Suprapubic skin (tissue), 4 donors: ENCODE measurements around the gene IMMP2L. TPM values are rescaled to one million over a fixed set of nuclear protein-coding genes. Genes with fewer than 3 reads are reported as not detected.

Experiments used
- DNase-seq, 2 donors: peaks; one replicate each; pipeline ENCODE4 v3.0.0-alpha.2; 2019; ENCODE audit warnings: low spot score in 2 of 2
- H3K27ac ChIP-seq: fragments of 200-600 bp; sonication (generic); one replicate; pipeline ENCODE4 v1.5.1; 2019
- H3K27me3 ChIP-seq: fragments of 200-600 bp; sonication (generic); one replicate; pipeline ENCODE4 v1.5.1; 2019
- H3K36me3 ChIP-seq: fragments of 200-600 bp; sonication (generic); one replicate; pipeline ENCODE4 v1.5.1; 2019
- H3K4me1 ChIP-seq: fragments of 200-600 bp; sonication (generic); one replicate; pipeline ENCODE4 v1.5.1; 2019
- H3K4me3 ChIP-seq: fragments of 200-600 bp; sonication (generic); one replicate; pipeline ENCODE4 v1.5.1; 2019; ENCODE audit warnings: mild to moderate bottlenecking
- H3K9me3 ChIP-seq: fragments of 200-600 bp; sonication (generic); one replicate; pipeline ENCODE4 v1.5.1; 2019
- EP300 ChIP-seq: sonication (generic); formaldehyde crosslinking; IDR thresholded peaks from one replicate; pipeline ENCODE4 v1.6.1; 2017; ENCODE audit warnings: antibody characterized with exemption
- POLR2A ChIP-seq, 2 donors: fragments of 450-650 bp; IDR thresholded peaks; one replicate each; pipeline ENCODE4 v1.6.1; 2017; ENCODE audit warnings: antibody characterized with exemption in 2 of 2, mild to moderate bottlenecking in 2 of 2, moderate library complexity in 2 of 2
- POLR2AphosphoS5 ChIP-seq, 3 donors: sonication (generic); formaldehyde crosslinking; IDR thresholded peaks; one replicate each; pipeline ENCODE4 v1.6.1; 2017; ENCODE audit warnings: antibody characterized with exemption in 3 of 3
- WGBS: methylation state at CpG from one replicate; pipeline ENCODE4 v1.1.5; 2018; 5-methylcytosine and 5-hydroxymethylcytosine counted together
- total RNA-seq, 4 donors: library from RNA; depleted of rRNA; stranded (reverse); fragments of >200 nt; gene quantifications; one replicate each; pipeline ENCODE4 v1.1.0, GENCODE V29; 2016
- TF ChIP-seq, protein P1 (sequence below), 2 donors: fragments of 200-600 bp in 1 of 2; fragments of 450-650 bp in 1 of 2; sonication (generic) in 1 of 2; IDR thresholded peaks; one replicate each; pipeline ENCODE4 v1.5.1; 2016 to 2019; ENCODE audit warnings: antibody characterized with exemption in 2 of 2, mild to moderate bottlenecking in 1 of 2, moderate library complexity in 1 of 2

Gene IMMP2L
- total RNA-seq, 4 donors from 2014 or later = 10.6 to 20.6 (median 14.6) TPM

DNA sequence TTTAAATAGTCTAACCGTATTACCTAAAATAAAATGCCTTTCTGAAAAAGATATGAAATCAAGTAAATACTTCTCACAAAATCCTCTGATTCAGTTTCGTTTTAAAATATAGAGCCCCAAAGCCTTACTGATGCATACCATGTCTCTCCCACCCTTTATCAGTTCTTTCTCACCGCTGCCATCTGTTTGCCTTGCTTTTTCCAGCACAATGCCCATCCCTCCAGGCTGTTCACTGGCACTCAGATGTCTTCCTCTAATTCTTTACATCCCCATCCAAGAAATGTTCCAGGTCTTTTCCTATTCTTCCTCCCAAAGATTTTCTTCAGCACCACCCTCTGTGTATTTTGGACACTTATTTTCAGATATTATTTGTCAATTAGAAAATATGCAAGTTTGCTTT is 587.9 kb downstream of the IMMP2L start:
- Histone ChIP-seq H3K4me1 (no peaks in the 10 kb centered on the region), H3K9me3 (no peaks in the 10 kb centered on the region), H3K36me3 (no peaks in the 10 kb centered on the region), H3K4me3 (no peak overlapping the region), H3K27me3 (no peaks in the 10 kb centered on the region), H3K27ac (no peak overlapping the region)
- no peak for DNase-seq
- 82% methylated on average over 3 of the region's 3 CpGs for WGBS
- no peak for TF ChIP-seq POLR2AphosphoS5 (IDR thresholded peaks at IDR 0.05)

DNA sequence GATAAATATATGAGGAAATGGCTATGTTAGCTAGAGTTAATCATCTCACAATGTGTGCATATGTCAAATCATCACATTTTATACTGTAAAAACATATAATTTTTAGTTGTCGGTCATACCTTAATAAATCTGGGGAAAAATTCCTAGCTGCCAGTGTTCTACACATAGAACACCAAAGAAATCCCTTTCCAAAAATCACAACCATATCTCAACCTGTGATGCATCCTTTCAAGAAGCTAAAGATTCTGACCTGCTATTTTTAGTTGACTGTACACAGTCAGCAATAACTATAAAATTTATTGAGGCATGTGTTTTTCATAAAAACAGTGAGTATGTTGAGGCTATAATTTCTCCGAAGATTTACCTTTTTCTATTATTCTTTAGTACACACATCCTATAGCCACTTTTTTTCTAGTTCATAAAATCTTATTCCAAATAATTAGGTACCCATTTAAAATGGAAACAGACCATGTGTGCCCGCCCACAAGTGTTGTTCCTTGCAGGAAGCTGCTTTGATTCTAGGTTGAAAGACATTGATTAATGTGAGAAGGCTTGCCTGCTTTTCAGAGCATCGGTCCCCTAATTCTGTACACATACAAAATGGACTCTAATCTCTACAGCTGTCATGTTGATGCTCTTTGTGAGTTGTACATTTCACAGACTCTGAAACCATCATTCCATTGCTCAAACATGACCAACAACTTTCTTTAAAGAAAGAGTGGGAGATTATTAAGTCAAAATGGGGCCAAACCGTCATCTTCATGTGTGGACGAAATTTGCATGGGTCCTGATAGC is 588.9 kb downstream of the IMMP2L start:
- WGBS = 91% methylated on average over 6 of the region's 6 CpGs
- DNase-seq = no peak
- TF ChIP-seq, protein P1, sequence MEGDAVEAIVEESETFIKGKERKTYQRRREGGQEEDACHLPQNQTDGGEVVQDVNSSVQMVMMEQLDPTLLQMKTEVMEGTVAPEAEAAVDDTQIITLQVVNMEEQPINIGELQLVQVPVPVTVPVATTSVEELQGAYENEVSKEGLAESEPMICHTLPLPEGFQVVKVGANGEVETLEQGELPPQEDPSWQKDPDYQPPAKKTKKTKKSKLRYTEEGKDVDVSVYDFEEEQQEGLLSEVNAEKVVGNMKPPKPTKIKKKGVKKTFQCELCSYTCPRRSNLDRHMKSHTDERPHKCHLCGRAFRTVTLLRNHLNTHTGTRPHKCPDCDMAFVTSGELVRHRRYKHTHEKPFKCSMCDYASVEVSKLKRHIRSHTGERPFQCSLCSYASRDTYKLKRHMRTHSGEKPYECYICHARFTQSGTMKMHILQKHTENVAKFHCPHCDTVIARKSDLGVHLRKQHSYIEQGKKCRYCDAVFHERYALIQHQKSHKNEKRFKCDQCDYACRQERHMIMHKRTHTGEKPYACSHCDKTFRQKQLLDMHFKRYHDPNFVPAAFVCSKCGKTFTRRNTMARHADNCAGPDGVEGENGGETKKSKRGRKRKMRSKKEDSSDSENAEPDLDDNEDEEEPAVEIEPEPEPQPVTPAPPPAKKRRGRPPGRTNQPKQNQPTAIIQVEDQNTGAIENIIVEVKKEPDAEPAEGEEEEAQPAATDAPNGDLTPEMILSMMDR (IDR thresholded peaks at IDR 0.05) = no peak
- TF ChIP-seq EP300 = no peak
- no peaks in the 10 kb centered on the region for H3K9me3 ChIP-seq
- H3K4me1 ChIP-seq = no peaks in the 10 kb centered on the region
- H3K4me3 ChIP-seq = no peak overlapping the region
- H3K36me3 ChIP-seq = no peaks in the 10 kb centered on the region
- H3K27me3 ChIP-seq = no peaks in the 10 kb centered on the region
- H3K27ac ChIP-seq = no peak overlapping the region

DNA sequence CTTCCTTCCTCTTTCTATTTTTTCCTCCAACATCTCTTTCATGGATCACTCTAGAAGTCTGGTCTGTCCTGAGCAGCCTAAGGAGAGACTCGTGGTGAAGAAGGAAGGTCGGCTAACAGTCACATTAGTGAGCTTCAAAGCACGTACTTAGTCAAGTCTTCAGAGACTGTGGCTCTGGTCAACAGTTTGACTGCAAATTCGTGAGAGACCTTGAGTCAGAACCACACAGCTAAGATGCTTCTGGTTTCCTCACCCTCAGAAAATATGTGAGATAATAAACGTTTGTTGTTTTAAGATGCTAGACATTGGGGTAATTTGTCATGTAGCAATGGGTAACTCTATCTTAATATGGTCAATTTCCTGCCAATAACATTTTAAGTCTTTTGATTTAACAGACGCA is 597.5 kb downstream of the IMMP2L start:
- no peak for TF ChIP-seq EP300
- H3K4me1 ChIP-seq = no peaks in the 10 kb centered on the region
- no peak for DNase-seq
- H3K27me3 ChIP-seq = no peaks in the 10 kb centered on the region
- no peak overlapping the region for H3K27ac ChIP-seq
- no peaks in the 10 kb centered on the region for H3K9me3 ChIP-seq
- no peaks in the 10 kb centered on the region for H3K36me3 ChIP-seq
- H3K4me3 ChIP-seq = no peak overlapping the region
- 81% methylated on average over 6 of the region's 6 CpGs for WGBS

DNA sequence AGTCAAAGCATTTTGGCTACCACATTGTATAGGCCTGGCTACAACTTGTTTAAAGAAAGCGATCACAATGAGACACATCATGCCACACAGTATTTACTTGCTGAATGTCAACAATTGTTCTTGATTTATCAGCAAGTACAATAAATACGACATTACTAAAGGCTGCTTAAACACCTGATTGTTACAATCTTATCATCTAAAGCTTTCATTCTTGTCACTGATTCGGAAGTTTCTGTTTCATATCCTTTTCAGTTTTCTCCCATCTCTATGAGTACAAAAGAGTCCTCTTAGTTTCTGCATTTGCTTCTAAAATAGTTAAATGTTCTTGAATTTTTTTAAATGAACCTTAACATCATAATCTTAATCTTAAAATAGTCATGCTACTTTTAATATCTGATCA is 599.5 kb downstream of the IMMP2L start:
- Histone ChIP-seq H3K4me3 (no peak overlapping the region), H3K4me1 (no peaks in the 10 kb centered on the region), H3K27me3 (no peaks in the 10 kb centered on the region), H3K36me3 (no peaks in the 10 kb centered on the region), H3K9me3 (no peaks in the 10 kb centered on the region), H3K27ac (no peak overlapping the region)
- WGBS = 90% methylated on average over 3 of the region's 3 CpGs
- DNase-seq = no peak
- TF ChIP-seq POLR2AphosphoS5 (IDR thresholded peaks at IDR 0.05) (no peak), EP300 (no peak), POLR2A (IDR thresholded peaks at IDR 0.05) (no peak)
- TF ChIP-seq, protein P1 (IDR thresholded peaks at IDR 0.05) = no peak

DNA sequence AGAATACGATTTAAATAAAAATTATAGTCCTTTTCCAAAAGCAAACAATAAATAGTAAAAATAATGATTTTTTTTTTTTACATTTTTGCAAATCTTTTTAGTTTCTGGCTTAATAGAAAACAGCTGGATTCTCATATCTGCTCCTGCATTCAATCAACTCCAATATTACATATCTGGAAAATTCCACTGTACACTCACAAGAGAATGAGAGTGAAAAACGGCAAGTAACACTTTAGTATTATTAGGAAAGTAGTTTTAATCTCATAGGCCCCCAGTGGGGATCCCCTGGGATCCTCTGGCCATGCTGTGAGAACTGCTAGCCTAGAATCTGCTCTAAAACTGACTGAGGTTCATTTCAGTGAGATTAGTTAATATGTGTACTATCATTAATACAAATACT is 599.9 kb downstream of the IMMP2L start:
- 59% methylated on average over 2 of the region's 2 CpGs for WGBS
- TF ChIP-seq POLR2AphosphoS5 (IDR thresholded peaks at IDR 0.05) (no peak), EP300 (no peak), POLR2A (IDR thresholded peaks at IDR 0.05) (no peak)
- TF ChIP-seq, protein P1 (IDR thresholded peaks at IDR 0.05) = no peak
- no peak for DNase-seq

DNA sequence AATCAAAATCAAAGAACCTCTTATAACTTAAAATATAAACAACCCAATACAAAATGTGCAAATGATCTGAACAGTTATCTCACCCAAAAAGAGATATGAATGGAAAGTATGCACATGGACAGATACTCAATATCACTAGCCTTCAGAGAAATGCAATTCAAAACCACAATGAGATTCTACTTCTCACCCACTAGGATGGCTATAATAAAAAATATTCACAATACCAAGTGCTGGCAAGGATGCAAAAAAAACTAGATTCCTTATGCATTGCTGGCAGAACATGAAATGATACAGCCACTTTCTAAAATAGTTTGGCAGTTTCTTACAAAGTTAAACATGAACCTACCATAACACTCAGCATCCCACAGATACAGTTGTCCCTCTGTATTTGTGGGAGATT is 601.5 kb downstream of the IMMP2L start:
- TF ChIP-seq POLR2AphosphoS5 (IDR thresholded peaks at IDR 0.05) = no peak
- TF ChIP-seq POLR2A (IDR thresholded peaks at IDR 0.05) = no peak
- TF ChIP-seq, protein P1 (IDR thresholded peaks at IDR 0.05) = no peak
- TF ChIP-seq EP300 = no peak
- H3K4me3 ChIP-seq = no peak overlapping the region
- no peak for DNase-seq
- H3K27ac ChIP-seq = no peak overlapping the region
- H3K4me1 ChIP-seq = no peaks in the 10 kb centered on the region
- H3K9me3 ChIP-seq = no peaks in the 10 kb centered on the region
- H3K27me3 ChIP-seq = no peaks in the 10 kb centered on the region
- H3K36me3 ChIP-seq = no peaks in the 10 kb centered on the region

More for the DNA sequence above, 599.9 kb downstream of the IMMP2L start:
- Histone ChIP-seq H3K36me3 (no peaks in the 10 kb centered on the region), H3K4me3 (no peak overlapping the region), H3K27ac (no peak overlapping the region), H3K4me1 (no peaks in the 10 kb centered on the region), H3K27me3 (no peaks in the 10 kb centered on the region), H3K9me3 (no peaks in the 10 kb centered on the region)
